HepG2 (cell line): ENCODE data around the gene GDF11.

Source experiments
- FOXP1 ChIP-seq, 2 experiments: fragments of 450-650 bp in 1 of 2; IDR thresholded peaks; 2 replicates each; pipeline ENCODE4 v1.6.1; 2017 to 2018; ENCODE audit warnings: antibody characterized with exemption in 1 of 2
- MTA3 ChIP-seq: sonication (generic); formaldehyde crosslinking; IDR thresholded peaks from 2 replicates; pipeline ENCODE4 v1.4.0; 2020; ENCODE audit warnings: missing genetic modification reagents
- SP1 ChIP-seq, 2 experiments: fragments of 450-650 bp in 1 of 2; sonication (generic) in 1 of 2; formaldehyde crosslinking in 1 of 2; IDR thresholded peaks; 2 replicates each; pipeline versions ENCODE4 v1.4.0 to v1.6.1; 2016 to 2020; ENCODE audit warnings: missing genetic modification reagents in 1 of 2
- ZMAT3 ChIP-seq: sonication (generic); formaldehyde crosslinking; conservative IDR thresholded peaks from 2 replicates; pipeline ENCODE4 v1.7.0; 2021; ENCODE audit warnings: missing genetic modification reagents
- TF ChIP-seq, protein P1 (sequence below): sonication (generic); formaldehyde crosslinking; conservative IDR thresholded peaks from 2 replicates; pipeline ENCODE4 v1.8.0; 2022; ENCODE audit warnings: missing genetic modification reagents

DNA sequence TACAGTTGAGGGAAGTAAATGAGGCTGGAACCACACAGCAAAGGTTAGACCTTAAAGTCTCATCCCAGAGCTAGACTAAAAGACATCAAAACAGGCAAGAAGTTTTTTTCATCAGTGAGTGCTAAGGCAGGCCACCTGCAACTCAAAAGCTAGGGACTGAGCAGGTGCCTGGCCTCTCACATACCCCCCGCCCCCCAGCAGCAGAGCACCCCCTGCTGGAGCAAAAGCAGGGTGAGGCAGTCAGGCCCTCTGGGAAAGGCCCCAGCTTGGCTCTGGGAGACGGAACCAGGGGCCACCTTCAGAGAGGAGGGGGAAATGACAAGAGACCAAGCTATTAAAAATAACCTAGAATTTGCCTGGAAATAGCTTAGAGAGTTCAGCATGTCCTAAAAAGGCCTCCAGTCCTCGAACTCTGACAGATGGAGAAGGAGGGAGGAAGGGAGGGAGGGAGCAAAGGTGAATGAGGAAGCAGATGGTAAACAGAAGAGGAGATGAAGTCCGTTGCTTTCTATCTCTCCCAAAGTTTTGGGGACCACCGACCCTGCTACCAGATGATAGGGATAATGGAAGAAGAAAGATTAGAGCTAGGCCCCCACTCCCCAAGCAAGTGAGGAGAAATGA, 37.0 kb upstream of the GDF11 start:
- TF ChIP-seq MTA3 (CRISPR knock-in tag) (no peak), SP1 (IDR thresholded peaks at IDR 0.05) (no peak), SP1 (CRISPR knock-in tag; IDR thresholded peaks at IDR 0.05) (no peak), FOXP1 (IDR thresholded peaks at IDR 0.05) (no peak), FOXP1 (CRISPR knock-in tag; IDR thresholded peaks at IDR 0.05) (no peak), ZMAT3 (CRISPR knock-in tag) (no peak)
- TF ChIP-seq, protein P1, sequence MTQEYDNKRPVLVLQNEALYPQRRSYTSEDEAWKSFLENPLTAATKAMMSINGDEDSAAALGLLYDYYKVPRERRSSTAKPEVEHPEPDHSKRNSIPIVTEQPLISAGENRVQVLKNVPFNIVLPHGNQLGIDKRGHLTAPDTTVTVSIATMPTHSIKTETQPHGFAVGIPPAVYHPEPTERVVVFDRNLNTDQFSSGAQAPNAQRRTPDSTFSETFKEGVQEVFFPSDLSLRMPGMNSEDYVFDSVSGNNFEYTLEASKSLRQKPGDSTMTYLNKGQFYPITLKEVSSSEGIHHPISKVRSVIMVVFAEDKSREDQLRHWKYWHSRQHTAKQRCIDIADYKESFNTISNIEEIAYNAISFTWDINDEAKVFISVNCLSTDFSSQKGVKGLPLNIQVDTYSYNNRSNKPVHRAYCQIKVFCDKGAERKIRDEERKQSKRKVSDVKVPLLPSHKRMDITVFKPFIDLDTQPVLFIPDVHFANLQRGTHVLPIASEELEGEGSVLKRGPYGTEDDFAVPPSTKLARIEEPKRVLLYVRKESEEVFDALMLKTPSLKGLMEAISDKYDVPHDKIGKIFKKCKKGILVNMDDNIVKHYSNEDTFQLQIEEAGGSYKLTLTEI (CRISPR knock-in tag), result no peak
